ENCODE data around the gene CSNK1G3. TPM values are rescaled to one million over a fixed set of nuclear protein-coding genes. Genes with fewer than 3 reads are reported as not detected.

Gene CSNK1G3
- total RNA-seq, 2 donors from 2014 or later, result 18.4 to 50.2 TPM

- Histone ChIP-seq H3K27me3 (replicated peaks; ENCODE audit: insufficient read depth) (no peaks in the 10 kb centered on the region), H3K27ac (no peak overlapping the region), H3K36me3 (no peaks in the 10 kb centered on the region), H3K4me3 (no peak overlapping the region), H3K4me1 (ENCODE audit: control insufficient read depth in 1 of 2, low read depth in 2 of 2) (peaks cover 2 to 5% of the 10 kb centered on the region in 2 donors), H3K9me3 (no peaks in the 10 kb centered on the region)
- ATAC-seq (ENCODE audit: insufficient number of reproducible peaks, low FRiP score, low read depth) (no peak), DNase-seq (ENCODE audit: low spot score) (no peak)
- TF ChIP-seq, protein P1, sequence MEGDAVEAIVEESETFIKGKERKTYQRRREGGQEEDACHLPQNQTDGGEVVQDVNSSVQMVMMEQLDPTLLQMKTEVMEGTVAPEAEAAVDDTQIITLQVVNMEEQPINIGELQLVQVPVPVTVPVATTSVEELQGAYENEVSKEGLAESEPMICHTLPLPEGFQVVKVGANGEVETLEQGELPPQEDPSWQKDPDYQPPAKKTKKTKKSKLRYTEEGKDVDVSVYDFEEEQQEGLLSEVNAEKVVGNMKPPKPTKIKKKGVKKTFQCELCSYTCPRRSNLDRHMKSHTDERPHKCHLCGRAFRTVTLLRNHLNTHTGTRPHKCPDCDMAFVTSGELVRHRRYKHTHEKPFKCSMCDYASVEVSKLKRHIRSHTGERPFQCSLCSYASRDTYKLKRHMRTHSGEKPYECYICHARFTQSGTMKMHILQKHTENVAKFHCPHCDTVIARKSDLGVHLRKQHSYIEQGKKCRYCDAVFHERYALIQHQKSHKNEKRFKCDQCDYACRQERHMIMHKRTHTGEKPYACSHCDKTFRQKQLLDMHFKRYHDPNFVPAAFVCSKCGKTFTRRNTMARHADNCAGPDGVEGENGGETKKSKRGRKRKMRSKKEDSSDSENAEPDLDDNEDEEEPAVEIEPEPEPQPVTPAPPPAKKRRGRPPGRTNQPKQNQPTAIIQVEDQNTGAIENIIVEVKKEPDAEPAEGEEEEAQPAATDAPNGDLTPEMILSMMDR (IDR thresholded peaks at IDR 0.05), result no peak
These were observed 42.6 kb downstream of the CSNK1G3 start for GRCh38 chr5:123554601-123555000.

DNA sequence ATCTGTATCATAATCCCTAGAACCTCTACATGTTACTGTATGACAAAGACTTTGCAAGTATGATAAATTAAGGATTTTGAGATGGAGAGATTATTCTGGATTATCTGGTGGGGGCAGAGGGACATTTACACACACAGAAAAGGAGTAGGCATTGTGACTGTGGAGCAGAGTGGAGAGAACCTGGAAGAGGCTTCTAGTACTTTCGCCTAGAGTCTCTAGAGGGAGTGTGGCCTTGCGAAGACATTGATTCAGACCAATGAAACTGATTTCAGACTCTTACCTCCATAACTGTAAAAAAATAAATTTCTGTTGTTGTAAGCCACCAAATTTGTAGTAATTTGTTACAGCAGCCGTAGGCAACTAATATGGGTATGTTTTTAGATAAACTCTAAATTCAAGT, 45.9 kb downstream of the CSNK1G3 start:
- TF ChIP-seq, protein P1 (IDR thresholded peaks at IDR 0.05), result no peak
- no peaks in the 10 kb centered on the region for H3K9me3 ChIP-seq
- H3K4me1 ChIP-seq (ENCODE audit: control insufficient read depth in 1 of 2, low read depth in 2 of 2), result peaks cover 0 to 5% of the 10 kb centered on the region in 2 donors
- DNase-seq (ENCODE audit: low spot score) (no peak), ATAC-seq (ENCODE audit: insufficient number of reproducible peaks, low FRiP score, low read depth) (no peak)
- H3K27me3 ChIP-seq (replicated peaks; ENCODE audit: insufficient read depth), result no peaks in the 10 kb centered on the region
- no peak overlapping the region for H3K4me3 ChIP-seq
- H3K36me3 ChIP-seq, result no peaks in the 10 kb centered on the region
- H3K27ac ChIP-seq, result no peak overlapping the region

DNA sequence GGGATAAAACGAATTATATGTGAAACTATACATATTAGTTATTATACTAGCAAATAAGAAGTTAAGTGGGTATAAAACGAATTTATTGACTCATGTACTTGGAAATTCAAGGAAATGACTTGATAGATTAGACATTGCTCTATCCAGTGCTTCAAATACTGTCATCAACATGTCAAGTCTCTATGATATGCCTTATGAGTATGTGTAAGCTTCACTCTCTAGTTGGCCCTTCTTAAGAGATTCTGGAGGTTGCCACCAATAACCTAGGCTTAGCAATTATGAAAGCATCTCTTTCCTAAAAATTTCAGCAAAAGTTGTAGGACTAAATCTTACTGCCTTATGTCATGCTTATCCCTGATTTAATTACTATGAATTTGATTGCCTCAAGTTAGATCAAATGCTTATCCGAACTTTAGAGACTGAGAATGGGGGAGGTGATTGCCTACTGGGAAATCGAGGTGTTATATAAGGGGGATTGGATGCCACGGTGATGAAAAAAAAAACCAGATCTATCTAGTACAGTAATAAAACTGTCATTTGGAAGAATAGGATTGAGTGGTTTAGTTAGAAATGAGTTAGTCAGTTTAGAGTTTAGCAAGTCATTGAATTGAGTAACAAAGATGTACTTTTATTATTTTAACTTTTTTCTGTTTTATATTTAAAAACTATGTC, 46.9 kb downstream of the CSNK1G3 start:
- ATAC-seq (ENCODE audit: insufficient number of reproducible peaks, low FRiP score, low read depth) (no peak), DNase-seq (ENCODE audit: low spot score) (no peak)
- Histone ChIP-seq H3K27ac (no peak overlapping the region), H3K9me3 (no peaks in the 10 kb centered on the region), H3K36me3 (no peaks in the 10 kb centered on the region), H3K27me3 (replicated peaks; ENCODE audit: insufficient read depth) (no peaks in the 10 kb centered on the region), H3K4me3 (no peak overlapping the region), H3K4me1 (ENCODE audit: control insufficient read depth in 1 of 2, low read depth in 2 of 2) (peaks cover 0 to under 1% of the 10 kb centered on the region in 2 donors)
- TF ChIP-seq, protein P1 (IDR thresholded peaks at IDR 0.05), result no peak

GRCh38 chr5:123559434-123559775, 47.4 kb downstream of the CSNK1G3 start:
- no peaks in the 10 kb centered on the region for H3K36me3 ChIP-seq
- no peak overlapping the region for H3K27ac ChIP-seq
- ATAC-seq (ENCODE audit: insufficient number of reproducible peaks, low FRiP score, low read depth), result no peak
- H3K27me3 ChIP-seq (replicated peaks; ENCODE audit: insufficient read depth), result no peaks in the 10 kb centered on the region
- H3K4me1 ChIP-seq (ENCODE audit: control insufficient read depth in 1 of 2, low read depth in 2 of 2), result no peaks in the 10 kb centered on the region
- H3K9me3 ChIP-seq, result no peaks in the 10 kb centered on the region
- TF ChIP-seq, protein P1 (IDR thresholded peaks at IDR 0.05), result no peak
- DNase-seq (ENCODE audit: low spot score), result no peak
- no peak overlapping the region for H3K4me3 ChIP-seq

DNA sequence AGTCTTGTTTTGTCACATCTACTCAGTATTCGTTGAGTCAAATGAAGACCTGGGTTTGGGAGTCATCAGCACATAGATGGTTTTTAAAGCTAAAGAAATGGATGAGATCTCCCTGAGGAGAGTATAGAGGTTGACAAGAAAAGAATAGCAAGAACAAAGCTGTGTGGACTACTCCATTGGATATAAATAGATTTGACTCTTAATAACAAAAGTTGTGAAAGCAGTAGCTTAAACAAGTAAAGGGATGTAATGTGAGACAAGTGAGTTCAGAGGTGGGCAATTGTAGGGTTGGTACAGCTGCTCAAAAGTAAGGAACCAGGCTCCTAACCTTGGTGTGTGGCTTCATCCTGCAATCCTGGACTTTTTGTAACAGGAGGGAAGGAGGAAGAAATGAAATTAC, 49.3 kb downstream of the CSNK1G3 start:
- ATAC-seq (ENCODE audit: insufficient number of reproducible peaks, low FRiP score, low read depth) (no peak), DNase-seq (ENCODE audit: low spot score) (no peak)
- TF ChIP-seq, protein P1 (IDR thresholded peaks at IDR 0.05), result no peak
- no peaks in the 10 kb centered on the region for H3K4me1 ChIP-seq (ENCODE audit: control insufficient read depth in 1 of 2, low read depth in 2 of 2)
- H3K27me3 ChIP-seq (replicated peaks; ENCODE audit: insufficient read depth), result no peaks in the 10 kb centered on the region
- H3K4me3 ChIP-seq, result no peak overlapping the region
- no peaks in the 10 kb centered on the region for H3K36me3 ChIP-seq
- H3K9me3 ChIP-seq, result no peaks in the 10 kb centered on the region
- no peak overlapping the region for H3K27ac ChIP-seq
